H9 (cell line): ENCODE results near the gene ARF1. TPM values are rescaled to one million over a fixed set of nuclear protein-coding genes. Genes with fewer than 3 reads are reported as not detected.

Experiments used
- DNase-seq: peaks from one replicate; pipeline ENCODE4 v3.0.0-alpha.2; 2017
- H2AFZ ChIP-seq: one replicate; pipeline ENCODE4 v1.6.1; 2013; ENCODE audit warnings: mild to moderate bottlenecking, low read length, control low read depth, moderate library complexity
- H2AK5ac ChIP-seq: 2 replicates; pipeline ENCODE4 v1.6.1; 2013; ENCODE audit warnings: low read length, control low read depth, mixed read lengths; ENCODE audit not compliant: insufficient read length
- H2BK120ac ChIP-seq: one replicate; pipeline ENCODE4 v1.6.1; 2013; ENCODE audit warnings: low read depth, mild to moderate bottlenecking, low read length, control low read depth, inconsistent platforms; ENCODE audit not compliant: poor library complexity, severe bottlenecking
- H2BK12ac ChIP-seq: 2 replicates; pipeline ENCODE4 v1.6.1; 2013; ENCODE audit warnings: low read length, control low read depth, mixed read lengths, low read depth; ENCODE audit not compliant: insufficient read length
- H2BK15ac ChIP-seq: 2 replicates; pipeline ENCODE4 v1.6.1; 2013; ENCODE audit warnings: low read depth, low read length, control low read depth
- H2BK20ac ChIP-seq: one replicate; pipeline ENCODE4 v1.6.1; 2013; ENCODE audit warnings: low read depth, mild to moderate bottlenecking, low read length, control low read depth, inconsistent platforms; ENCODE audit not compliant: poor library complexity, severe bottlenecking
- H2BK5ac ChIP-seq: 2 replicates; pipeline ENCODE4 v1.6.1; 2013; ENCODE audit warnings: low read length, control low read depth, mixed read lengths; ENCODE audit not compliant: insufficient read length
- H3K14ac ChIP-seq: 2 replicates; pipeline ENCODE4 v1.6.1; 2013; ENCODE audit warnings: low read length, control low read depth; ENCODE audit not compliant: insufficient read depth
- H3K18ac ChIP-seq: 2 replicates; pipeline ENCODE4 v1.6.1; 2013; ENCODE audit warnings: low read depth, mild to moderate bottlenecking, mixed read lengths, low read length, control low read depth; ENCODE audit not compliant: insufficient read length
- H3K23ac ChIP-seq: 2 replicates; pipeline ENCODE4 v1.6.1; 2013; ENCODE audit warnings: low read length, control low read depth, mixed read lengths, low read depth; ENCODE audit not compliant: insufficient read length
- H3K23me2 ChIP-seq: 2 replicates; pipeline ENCODE4 v1.6.1; 2013; ENCODE audit warnings: low read depth, mild to moderate bottlenecking, mixed read lengths, low read length, control low read depth; ENCODE audit not compliant: insufficient read length, poor library complexity, severe bottlenecking
- H3K27ac ChIP-seq: 2 replicates; pipeline ENCODE4 v1.5.1; 2013; ENCODE audit warnings: low read length, control low read depth, mixed read lengths, low read depth; ENCODE audit not compliant: insufficient read length
- H3K27me3 ChIP-seq: 2 replicates; pipeline ENCODE4 v1.6.1; 2013; ENCODE audit warnings: low read length, control low read depth, inconsistent platforms; ENCODE audit not compliant: insufficient read depth
- H3K4ac ChIP-seq: 2 replicates; pipeline ENCODE4 v1.6.1; 2013; ENCODE audit warnings: low read depth, mild to moderate bottlenecking, control low read depth, inconsistent platforms, low read length, moderate library complexity
- H3K4me1 ChIP-seq: 2 replicates; pipeline ENCODE4 v1.6.1; 2013; ENCODE audit warnings: low read length, control low read depth, inconsistent platforms; ENCODE audit not compliant: insufficient read depth
- H3K4me2 ChIP-seq: 2 replicates; pipeline ENCODE4 v1.6.1; 2013; ENCODE audit warnings: low read length, control low read depth, mixed read lengths; ENCODE audit not compliant: insufficient read length, insufficient read depth
- H3K56ac ChIP-seq: 2 replicates; pipeline ENCODE4 v1.6.1; 2013; ENCODE audit warnings: low read depth, mild to moderate bottlenecking, mixed read lengths, low read length, control low read depth; ENCODE audit not compliant: insufficient read length
- H3K79me1 ChIP-seq: 2 replicates; pipeline ENCODE4 v1.6.1; 2013; ENCODE audit warnings: low read depth, mild to moderate bottlenecking, moderate library complexity, low read length, control low read depth, inconsistent platforms; ENCODE audit not compliant: insufficient read depth, poor library complexity, severe bottlenecking
- H3K79me2 ChIP-seq: 2 replicates; pipeline ENCODE4 v1.6.1; 2013; ENCODE audit warnings: low read length, control low read depth, inconsistent platforms; ENCODE audit not compliant: insufficient read depth
- H3K9ac ChIP-seq: 2 replicates; pipeline ENCODE4 v1.6.1; 2013; ENCODE audit warnings: low read length, control low read depth, mixed read lengths; ENCODE audit not compliant: insufficient read length; ENCODE audit errors: extremely low read depth
- H3K9me3 ChIP-seq: one replicate; pipeline ENCODE4 v1.6.1; 2013; ENCODE audit warnings: low read depth, low read length, inconsistent platforms; ENCODE audit not compliant: control insufficient read depth
- H3T11ph ChIP-seq: one replicate; pipeline ENCODE4 v1.6.1; 2013; ENCODE audit warnings: mild to moderate bottlenecking, low read length, control low read depth, inconsistent platforms
- H4K20me1 ChIP-seq: one replicate; pipeline ENCODE4 v1.6.1; 2013; ENCODE audit not compliant: control insufficient read depth, insufficient read length, insufficient read depth
- H4K5ac ChIP-seq: 2 replicates; pipeline ENCODE4 v1.6.1; 2013; ENCODE audit warnings: low read depth, mild to moderate bottlenecking, mixed read lengths, low read length, control low read depth; ENCODE audit not compliant: insufficient read length
- H4K8ac ChIP-seq: replicated peaks from 2 replicates; pipeline ENCODE4 v1.6.1; 2013; ENCODE audit warnings: low read length, control low read depth, mixed read lengths, low read depth; ENCODE audit not compliant: insufficient read length
- H4K91ac ChIP-seq: 2 replicates; pipeline ENCODE4 v1.6.1; 2013; ENCODE audit warnings: low read depth, mild to moderate bottlenecking, moderate library complexity, mixed read lengths, low read length, control low read depth; ENCODE audit not compliant: insufficient read length
- H3K27ac Mint-ChIP-seq, 3 experiments: 2 replicates in 2 of 3; 3 replicates in 1 of 3; pipeline ENCODE4 v1.8.0; 2020 to 2021; ENCODE audit warnings: mixed read lengths in 3 of 3, mild to moderate bottlenecking in 1 of 3, moderate library complexity in 1 of 3
- H3K27me3 Mint-ChIP-seq: 2 replicates; pipeline ENCODE4 v1.8.0; 2021; ENCODE audit warnings: low read depth, mild to moderate bottlenecking, moderate library complexity, mixed read lengths
- H3K36me3 Mint-ChIP-seq, 3 experiments: 2 replicates in 2 of 3; 3 replicates in 1 of 3; pipeline ENCODE4 v1.8.0; 2020 to 2021; ENCODE audit warnings: low read depth in 3 of 3, mixed read lengths in 3 of 3; ENCODE audit not compliant: insufficient read depth in 1 of 3
- H3K4me1 Mint-ChIP-seq, 2 experiments: 2 replicates each; pipeline ENCODE4 v1.8.0; 2020; ENCODE audit warnings: mixed read lengths in 2 of 2
- H3K4me3 Mint-ChIP-seq, 2 experiments: 2 replicates in 1 of 2; 3 replicates in 1 of 2; pipeline ENCODE4 v1.8.0; 2020 to 2021; ENCODE audit warnings: mild to moderate bottlenecking in 2 of 2, mixed read lengths in 2 of 2, moderate library complexity in 1 of 2
- H3K9me3 Mint-ChIP-seq, 2 experiments: 2 replicates in 1 of 2; 3 replicates in 1 of 2; pipeline ENCODE4 v1.8.0; 2020; ENCODE audit warnings: mild to moderate bottlenecking in 2 of 2, mixed read lengths in 2 of 2, moderate library complexity in 1 of 2
- WGBS: extraction: QIAGEN DNeasy Blood & Tissue Kit; methylation state at CpG from one replicate; pipeline ENCODE4 v1.1.7; 2013; ENCODE audit warnings: missing lambda C conversion rate, low lambda C conversion rate, mixed read lengths; ENCODE audit not compliant: insufficient read length; ENCODE audit errors: extremely low coverage; 5-methylcytosine and 5-hydroxymethylcytosine counted together
- total RNA-seq: library from RNA; stranded (reverse); gene quantifications from 2 replicates; pipeline ENCODE4 v1.2.1, GENCODE V29; 2021
- TF ChIP-seq, protein P1 (sequence below): fragments of 200-600 bp; sonication (generic); conservative IDR thresholded peaks from 3 replicates; pipeline ENCODE4 v1.8.0; 2021; ENCODE audit warnings: antibody characterized with exemption, mild to moderate bottlenecking

ARF1 gene
- total RNA-seq, 1 experiment from 2014 or later = 258 TPM

DNA sequence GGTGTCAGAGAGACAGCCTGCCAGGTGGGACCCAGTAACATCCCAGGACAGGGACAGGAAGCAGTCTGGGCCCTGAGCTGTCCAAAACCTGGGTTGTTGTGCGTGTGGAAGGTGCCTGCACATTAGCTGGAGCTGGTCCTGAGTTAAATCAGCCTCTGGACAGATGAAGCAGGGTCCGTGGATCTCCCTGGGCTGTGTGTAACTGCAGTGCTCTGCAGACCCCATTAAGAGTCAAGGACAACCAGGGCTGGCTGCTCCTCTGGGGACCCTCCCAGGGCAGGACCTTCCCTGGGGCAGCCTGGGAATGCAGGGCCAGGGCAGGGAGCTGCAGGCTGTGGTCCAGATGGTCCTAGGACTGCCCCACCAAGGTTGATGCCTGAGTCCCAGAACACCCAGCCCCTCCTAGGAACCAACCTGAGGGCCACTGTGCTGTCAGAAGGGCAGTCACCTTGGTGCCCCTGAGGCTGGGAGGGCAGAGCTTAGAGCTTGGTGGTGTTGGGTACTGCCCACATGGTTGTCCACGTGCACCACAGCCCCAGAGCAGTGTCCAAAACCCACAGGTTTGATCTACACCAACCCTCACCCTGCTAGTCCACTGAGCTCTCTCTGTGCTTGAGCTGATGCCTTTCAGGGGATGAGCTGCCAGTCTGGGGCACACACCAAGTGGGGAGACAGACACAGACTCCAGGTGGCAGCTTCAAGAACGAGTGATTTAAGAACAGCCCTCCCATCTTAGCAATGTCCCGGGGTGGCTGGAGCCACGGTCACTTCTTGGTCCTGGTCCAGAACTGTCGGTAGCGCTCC lies 23.7 kb downstream of the ARF1 start:
- peaks cover 18% of the 10 kb centered on the region for H3K27me3 Mint-ChIP-seq
- no peak overlapping the region for H2BK20ac ChIP-seq
- H2AFZ ChIP-seq = no peak overlapping the region
- no peaks in the 10 kb centered on the region for H4K20me1 ChIP-seq
- no peak for DNase-seq
- H3K56ac ChIP-seq = no peak overlapping the region
- no peak overlapping the region for H3T11ph ChIP-seq
- H3K9me3 ChIP-seq = no peaks in the 10 kb centered on the region
- no peak overlapping the region for H3K23ac ChIP-seq
- H3K18ac ChIP-seq = no peak overlapping the region
- no peak overlapping the region for H2BK15ac ChIP-seq
- no peak overlapping the region for H4K8ac ChIP-seq
- TF ChIP-seq, protein P1, sequence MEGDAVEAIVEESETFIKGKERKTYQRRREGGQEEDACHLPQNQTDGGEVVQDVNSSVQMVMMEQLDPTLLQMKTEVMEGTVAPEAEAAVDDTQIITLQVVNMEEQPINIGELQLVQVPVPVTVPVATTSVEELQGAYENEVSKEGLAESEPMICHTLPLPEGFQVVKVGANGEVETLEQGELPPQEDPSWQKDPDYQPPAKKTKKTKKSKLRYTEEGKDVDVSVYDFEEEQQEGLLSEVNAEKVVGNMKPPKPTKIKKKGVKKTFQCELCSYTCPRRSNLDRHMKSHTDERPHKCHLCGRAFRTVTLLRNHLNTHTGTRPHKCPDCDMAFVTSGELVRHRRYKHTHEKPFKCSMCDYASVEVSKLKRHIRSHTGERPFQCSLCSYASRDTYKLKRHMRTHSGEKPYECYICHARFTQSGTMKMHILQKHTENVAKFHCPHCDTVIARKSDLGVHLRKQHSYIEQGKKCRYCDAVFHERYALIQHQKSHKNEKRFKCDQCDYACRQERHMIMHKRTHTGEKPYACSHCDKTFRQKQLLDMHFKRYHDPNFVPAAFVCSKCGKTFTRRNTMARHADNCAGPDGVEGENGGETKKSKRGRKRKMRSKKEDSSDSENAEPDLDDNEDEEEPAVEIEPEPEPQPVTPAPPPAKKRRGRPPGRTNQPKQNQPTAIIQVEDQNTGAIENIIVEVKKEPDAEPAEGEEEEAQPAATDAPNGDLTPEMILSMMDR = no peak
- WGBS = no CpG with 5 or more reads among the region's 8 CpGs
- H3K9ac ChIP-seq = no peak overlapping the region
- no peaks in the 10 kb centered on the region for H3K9me3 Mint-ChIP-seq
- no peak overlapping the region for H2BK120ac ChIP-seq
- peaks cover 25 to 26% of the 10 kb centered on the region in 2 experiments for H3K4me1 Mint-ChIP-seq
- peaks cover 14% of the 10 kb centered on the region for H3K23me2 ChIP-seq
- H3K4ac ChIP-seq = no peak overlapping the region
- H3K4me3 Mint-ChIP-seq = peak overlapping the region; percentile 25 to 32; a peak in 2 of 5 replicates
- no peaks in the 10 kb centered on the region for H3K4me1 ChIP-seq
- H2BK5ac ChIP-seq = no peak overlapping the region
- no peak overlapping the region for H4K5ac ChIP-seq
- no peak overlapping the region for H2BK12ac ChIP-seq
- H3K79me2 ChIP-seq = no peaks in the 10 kb centered on the region
- peaks cover 3% of the 10 kb centered on the region for H3K79me1 ChIP-seq
- H3K27ac Mint-ChIP-seq = no peak overlapping the region; a peak in 1 of 7 replicates
- H3K27me3 ChIP-seq = no peaks in the 10 kb centered on the region
- H3K4me2 ChIP-seq = no peak overlapping the region
- no peak overlapping the region for H3K27ac ChIP-seq
- H2AK5ac ChIP-seq = no peak overlapping the region
- no peak overlapping the region for H3K14ac ChIP-seq
- H4K91ac ChIP-seq = no peak overlapping the region
- peaks cover 18 to 24% (median 21%) of the 10 kb centered on the region in 3 experiments; a peak in 6 of 7 replicates for H3K36me3 Mint-ChIP-seq
